AML-193 (cell line): ENCODE measurements around the gene AARSD1.
"Not testable (repeated sequence)": the region's sequence is repeated elsewhere in the genome, so short reads cannot be mapped to it uniquely, and the experiment has no call there.

Experiments
- DNase-seq, 2 experiments: peaks; one replicate each; lab custom pipeline; 2025; lab: John Stamatoyannopoulos, UW

The AARSD1 gene

GRCh38 chr17:42920106-42920900 is 44.0 kb downstream of the AARSD1 start:
- DNase-seq = no peak

- DNase-seq = not testable (repeated sequence)
Observed at GRCh38 chr17:42919522-42920077, 44.7 kb downstream of the AARSD1 start.

- no peak for DNase-seq
Observed at GRCh38 chr17:42918902-42919521, 45.2 kb downstream of the AARSD1 start.

GRCh38 chr17:42917236-42917603 is 47.0 kb downstream of the AARSD1 start:
- no peak for DNase-seq

DNA sequence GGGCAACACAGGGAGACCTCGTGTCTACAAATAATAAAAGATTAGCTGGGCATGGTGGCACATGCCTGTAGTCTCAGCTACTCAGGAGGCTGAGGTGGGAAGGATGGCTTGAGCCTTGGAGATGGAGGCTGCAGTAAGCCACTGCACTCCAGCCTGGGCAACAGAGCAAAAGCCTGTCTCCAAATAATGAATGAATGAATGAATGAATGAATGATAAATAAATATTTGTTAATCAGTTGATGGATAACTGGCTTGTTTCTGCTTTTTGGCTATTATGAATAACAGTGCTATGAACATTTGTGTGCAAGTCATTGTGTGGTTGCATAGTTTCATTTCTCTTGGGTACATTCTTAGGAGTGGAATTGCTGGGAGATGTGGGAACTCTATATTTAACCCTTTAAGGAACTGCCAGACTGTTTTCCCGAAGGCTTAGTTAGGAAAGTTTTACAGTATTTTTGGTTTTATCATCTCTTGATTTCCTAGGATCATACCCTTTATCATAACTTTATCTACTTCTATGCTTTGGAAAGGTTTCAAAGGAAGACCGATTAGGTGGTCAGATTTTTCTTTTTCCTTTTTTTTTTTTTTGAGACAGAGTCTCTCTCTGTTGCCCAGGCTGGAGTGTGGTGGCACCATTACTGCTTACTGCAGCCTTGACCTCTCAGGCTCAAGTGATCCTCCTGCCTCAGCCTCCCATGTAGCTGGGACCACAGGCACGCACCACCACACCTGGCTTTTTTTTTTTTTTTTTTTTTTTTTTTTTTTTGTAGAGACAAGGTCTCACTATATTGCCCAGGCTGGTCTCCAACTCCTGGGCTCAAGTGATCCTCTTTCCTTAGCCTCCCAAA is 47.6 kb downstream of the AARSD1 start:
- not testable (repeated sequence) for DNase-seq

DNA sequence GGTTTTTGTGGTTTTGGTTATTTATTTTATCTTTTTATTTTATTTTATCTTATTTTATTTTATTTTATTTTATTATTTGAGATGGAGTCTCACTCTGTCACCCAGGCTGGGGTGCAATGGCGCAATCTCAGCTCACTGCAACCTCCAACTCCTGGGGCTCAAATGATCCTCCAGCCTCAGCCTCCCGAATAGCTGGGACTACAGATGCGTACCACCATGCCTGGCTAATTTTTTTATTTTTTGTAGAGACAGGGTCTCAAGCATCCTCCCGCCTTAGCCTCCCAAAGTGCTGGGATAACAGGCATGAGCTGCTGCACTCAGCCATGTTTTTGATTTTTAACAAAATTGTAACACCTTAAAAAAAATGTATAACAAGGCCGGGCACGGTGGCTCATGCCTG is 49.0 kb downstream of the AARSD1 start:
- DNase-seq = not testable (repeated sequence)

DNA sequence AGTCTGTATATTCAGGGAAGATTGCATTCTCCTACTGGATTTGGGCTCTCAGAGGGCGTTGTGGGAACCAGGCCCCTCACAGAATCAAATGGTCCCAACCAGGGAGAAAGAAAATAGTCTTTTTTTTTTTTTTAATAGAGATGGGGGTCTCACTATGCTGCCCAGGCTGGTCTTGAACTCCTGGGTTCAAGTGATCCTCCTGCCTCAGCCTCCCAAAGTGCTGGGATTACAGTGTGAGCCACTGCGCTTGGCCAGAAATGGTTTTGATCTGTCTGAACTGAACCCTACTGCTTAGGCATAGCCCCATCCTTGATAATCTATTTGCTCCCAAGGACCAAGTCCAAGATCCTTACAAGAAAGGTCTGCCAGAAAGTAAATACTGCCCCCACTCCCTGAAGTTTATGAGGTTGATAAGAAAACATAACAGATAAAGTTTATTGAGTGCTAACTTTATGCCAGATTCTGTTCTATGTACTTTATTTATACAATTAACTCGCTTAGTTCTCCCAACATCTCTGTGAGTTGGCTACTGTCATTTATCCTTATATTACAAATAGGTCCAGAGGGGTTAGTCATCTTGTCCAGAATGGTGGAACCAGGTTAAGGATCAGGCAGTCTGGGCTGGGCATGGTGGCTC is 50.2 kb downstream of the AARSD1 start:
- no peak for DNase-seq

DNA sequence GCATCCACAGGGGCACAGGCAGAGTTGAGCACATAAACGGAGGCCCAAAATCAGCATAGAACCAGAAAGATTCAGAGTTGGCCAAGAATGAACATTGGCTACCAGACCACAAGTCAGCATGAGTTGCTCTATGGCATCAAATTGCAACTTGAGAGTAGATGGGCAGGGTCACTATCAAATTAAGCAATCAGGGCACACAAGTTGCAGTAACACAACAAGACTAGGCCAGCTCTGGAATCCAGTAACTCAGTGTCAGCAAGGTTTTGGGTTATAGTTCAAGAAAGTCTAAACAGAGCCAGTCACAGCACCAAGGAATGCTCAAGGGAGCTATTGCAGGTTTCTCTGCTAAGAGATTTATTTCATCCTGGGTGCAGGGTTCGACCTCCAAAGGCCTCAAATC is 50.7 kb downstream of the AARSD1 start:
- no peak for DNase-seq

- no peak for DNase-seq
Observed at GRCh38 chr17:42908872-42909700, 55.2 kb downstream of the AARSD1 start.

GRCh38 chr17:42906772-42907446 is 57.3 kb downstream of the AARSD1 start:
- no peak for DNase-seq

- no peak for DNase-seq
Observed at GRCh38 chr17:42904110-42904469, 60.2 kb downstream of the AARSD1 start.

- DNase-seq = no peak
Observed at GRCh38 chr17:42901535-42902229, 62.6 kb downstream of the AARSD1 start.
